ENCODE measurements around the gene KLHL22. TPM values are rescaled to one million over a fixed set of nuclear protein-coding genes. Genes with fewer than 3 reads are reported as not detected.

KLHL22 gene
- total RNA-seq, 4 donors from 2014 or later, result 14.0 to 23.8 (median 20.2) TPM

DNA sequence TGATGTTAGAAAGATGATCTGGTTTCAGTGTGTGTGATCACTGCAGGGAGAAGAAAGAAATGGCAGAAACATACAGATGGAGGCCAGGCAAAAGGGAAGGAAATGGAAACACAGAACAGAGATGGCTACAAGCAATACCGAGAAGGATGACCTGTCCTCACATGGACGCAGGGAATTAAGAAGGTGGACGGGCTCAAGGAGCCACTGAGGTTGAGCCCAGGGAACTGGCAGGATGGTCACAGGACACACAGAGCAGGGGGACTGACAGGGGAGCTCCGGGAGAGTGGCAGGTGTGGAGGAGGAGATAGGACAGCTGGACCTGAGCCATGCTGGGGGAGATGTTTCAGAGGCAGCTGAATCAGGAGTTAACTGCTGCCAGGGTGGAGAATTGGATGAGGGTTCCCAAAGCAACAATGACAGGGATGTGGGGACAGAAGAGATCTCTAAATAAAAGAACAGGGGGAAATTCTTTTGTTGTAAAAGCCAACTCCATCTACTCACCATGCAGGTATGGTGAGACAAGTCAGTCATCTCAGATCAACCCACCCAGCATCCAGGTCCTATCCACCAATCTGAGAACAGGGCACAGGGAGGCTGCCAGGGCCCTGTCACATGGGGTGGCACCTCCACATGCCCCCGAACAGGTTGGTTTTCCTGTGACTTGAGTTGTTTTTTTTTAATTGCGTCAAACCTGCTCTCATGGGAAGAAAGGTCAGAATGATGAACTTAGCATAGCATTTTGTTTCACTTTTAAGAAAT lies 26.3 kb downstream of the KLHL22 start:
- no peak for TF ChIP-seq POLR2A (IDR thresholded peaks at IDR 0.05)
- TF ChIP-seq, protein P1, sequence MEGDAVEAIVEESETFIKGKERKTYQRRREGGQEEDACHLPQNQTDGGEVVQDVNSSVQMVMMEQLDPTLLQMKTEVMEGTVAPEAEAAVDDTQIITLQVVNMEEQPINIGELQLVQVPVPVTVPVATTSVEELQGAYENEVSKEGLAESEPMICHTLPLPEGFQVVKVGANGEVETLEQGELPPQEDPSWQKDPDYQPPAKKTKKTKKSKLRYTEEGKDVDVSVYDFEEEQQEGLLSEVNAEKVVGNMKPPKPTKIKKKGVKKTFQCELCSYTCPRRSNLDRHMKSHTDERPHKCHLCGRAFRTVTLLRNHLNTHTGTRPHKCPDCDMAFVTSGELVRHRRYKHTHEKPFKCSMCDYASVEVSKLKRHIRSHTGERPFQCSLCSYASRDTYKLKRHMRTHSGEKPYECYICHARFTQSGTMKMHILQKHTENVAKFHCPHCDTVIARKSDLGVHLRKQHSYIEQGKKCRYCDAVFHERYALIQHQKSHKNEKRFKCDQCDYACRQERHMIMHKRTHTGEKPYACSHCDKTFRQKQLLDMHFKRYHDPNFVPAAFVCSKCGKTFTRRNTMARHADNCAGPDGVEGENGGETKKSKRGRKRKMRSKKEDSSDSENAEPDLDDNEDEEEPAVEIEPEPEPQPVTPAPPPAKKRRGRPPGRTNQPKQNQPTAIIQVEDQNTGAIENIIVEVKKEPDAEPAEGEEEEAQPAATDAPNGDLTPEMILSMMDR (IDR thresholded peaks at IDR 0.05), result no peak
- no peak overlapping the region for H3K4me3 ChIP-seq (ENCODE audit: low read depth, poor library complexity, severe bottlenecking)
- DNase-seq (ENCODE audit: low spot score in 2 of 2), result no peak
- intact Hi-C loops (cut with DNase I; ENCODE audit: low total_unique reads), result no loop called here
- 82 to 90% methylated on average over 6 of the region's 6 CpGs for WGBS, 2 donors

GRCh38 chr22:20466659-20467379 lies 28.8 kb downstream of the KLHL22 start:
- TF ChIP-seq POLR2A (IDR thresholded peaks at IDR 0.05), result no peak
- TF ChIP-seq, protein P1 (IDR thresholded peaks at IDR 0.05), result no peak
- intact Hi-C loops (cut with DNase I; ENCODE audit: low total_unique reads), result no loop called here
- H3K4me3 ChIP-seq (ENCODE audit: low read depth, poor library complexity, severe bottlenecking), result no peak overlapping the region
- no peak for DNase-seq (ENCODE audit: low spot score in 2 of 2)
- WGBS, 2 donors, result 93 to 94% methylated on average over 3 of the region's 3 CpGs

- DNase-seq (ENCODE audit: low spot score in 2 of 2), result no peak
- WGBS, 2 donors, result 80 to 93% methylated on average over 5 of the region's 5 CpGs
- no peak for TF ChIP-seq POLR2A (IDR thresholded peaks at IDR 0.05)
- TF ChIP-seq, protein P1 (IDR thresholded peaks at IDR 0.05), result no peak
- intact Hi-C loops (cut with DNase I; ENCODE audit: low total_unique reads), result no loop called here
- H3K4me3 ChIP-seq (ENCODE audit: low read depth, poor library complexity, severe bottlenecking), result no peak overlapping the region
Observed at GRCh38 chr22:20465759-20466077, 29.9 kb downstream of the KLHL22 start.

DNA sequence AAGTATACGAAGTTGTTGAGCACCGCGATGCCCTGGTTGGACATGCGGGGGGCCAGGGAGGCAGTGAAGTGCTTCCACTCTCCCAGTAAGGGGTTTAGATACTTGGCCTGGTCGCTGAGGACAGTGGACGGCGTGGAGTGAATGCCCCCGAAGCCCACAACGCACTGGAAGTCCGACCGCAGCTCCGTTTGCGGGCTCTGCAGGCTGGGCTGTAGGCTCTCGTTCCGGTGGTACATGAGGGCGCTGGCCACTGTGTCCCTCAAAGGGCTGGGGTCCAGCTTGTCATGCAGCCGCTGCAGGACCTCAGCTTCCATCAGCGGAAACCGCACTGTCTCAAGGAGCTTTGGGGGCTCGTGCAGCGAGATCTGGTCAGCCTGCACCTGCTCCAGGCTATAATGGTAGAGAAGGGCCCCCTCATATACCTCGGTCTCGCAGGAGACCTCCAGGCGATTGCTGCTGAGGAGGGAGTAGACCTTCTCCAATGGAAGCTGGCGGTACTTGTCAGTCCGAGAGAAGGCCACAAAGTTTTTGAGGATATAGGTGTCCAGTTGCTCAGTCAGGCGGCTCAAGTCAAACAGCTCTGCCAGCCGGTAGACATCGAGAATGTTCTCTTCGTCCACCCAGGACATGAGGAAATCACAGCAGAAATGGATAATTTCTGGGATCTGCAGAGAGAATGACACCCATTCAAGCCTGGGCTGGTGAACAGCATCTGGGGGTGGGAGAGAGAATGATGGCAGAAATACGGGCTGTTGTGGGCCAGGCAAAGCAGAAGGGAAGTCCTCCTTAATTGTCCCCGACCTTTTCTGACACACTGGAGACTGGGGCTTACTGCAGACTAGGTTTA lies 30.5 kb downstream of the KLHL22 start:
- no peak overlapping the region for H3K4me3 ChIP-seq (ENCODE audit: low read depth, poor library complexity, severe bottlenecking)
- no peak for DNase-seq (ENCODE audit: low spot score in 2 of 2)
- intact Hi-C loops (cut with DNase I; ENCODE audit: low total_unique reads), result no loop called here
- TF ChIP-seq, protein P1 (IDR thresholded peaks at IDR 0.05), result no peak
- 94 to 96% methylated on average over 32 of the region's 32 CpGs for WGBS, 2 donors

- TF ChIP-seq POLR2A (IDR thresholded peaks at IDR 0.05), result no peak
- TF ChIP-seq, protein P1 (IDR thresholded peaks at IDR 0.05), result no peak
- no peak for DNase-seq (ENCODE audit: low spot score in 2 of 2)
- intact Hi-C loops (cut with DNase I; ENCODE audit: low total_unique reads), result no loop called here
- WGBS, 2 donors, result 79 to 83% methylated on average over 11 of the region's 11 CpGs
- no peak overlapping the region for H3K4me3 ChIP-seq (ENCODE audit: low read depth, poor library complexity, severe bottlenecking)
Observed at GRCh38 chr22:20464096-20464614, 31.4 kb downstream of the KLHL22 start.
